Measurements from ENCODE around the gene ELMO1.

DNA sequence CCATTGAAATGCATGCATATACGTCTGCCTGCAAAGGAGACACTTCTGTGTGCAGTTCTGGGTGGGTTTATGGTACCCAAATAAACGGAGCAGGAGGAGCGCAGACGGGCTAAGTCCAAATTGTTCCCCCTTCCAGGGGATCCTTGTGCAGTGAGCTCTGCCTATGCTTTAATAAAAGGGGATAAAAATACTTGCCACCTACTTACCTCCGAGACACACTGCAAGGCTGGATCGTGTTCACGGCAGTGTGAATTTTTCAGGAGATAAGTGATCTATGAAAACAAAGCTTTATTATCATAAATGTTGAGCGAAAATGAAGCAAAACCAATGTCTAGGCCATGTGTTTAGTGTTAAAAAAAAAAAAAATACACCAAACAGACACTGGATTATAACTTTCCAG, 415.5 kb downstream of the ELMO1 start:
- no peak for TF ChIP-seq POLR2A (IDR thresholded peaks at IDR 0.05)
- TF ChIP-seq, protein P1, sequence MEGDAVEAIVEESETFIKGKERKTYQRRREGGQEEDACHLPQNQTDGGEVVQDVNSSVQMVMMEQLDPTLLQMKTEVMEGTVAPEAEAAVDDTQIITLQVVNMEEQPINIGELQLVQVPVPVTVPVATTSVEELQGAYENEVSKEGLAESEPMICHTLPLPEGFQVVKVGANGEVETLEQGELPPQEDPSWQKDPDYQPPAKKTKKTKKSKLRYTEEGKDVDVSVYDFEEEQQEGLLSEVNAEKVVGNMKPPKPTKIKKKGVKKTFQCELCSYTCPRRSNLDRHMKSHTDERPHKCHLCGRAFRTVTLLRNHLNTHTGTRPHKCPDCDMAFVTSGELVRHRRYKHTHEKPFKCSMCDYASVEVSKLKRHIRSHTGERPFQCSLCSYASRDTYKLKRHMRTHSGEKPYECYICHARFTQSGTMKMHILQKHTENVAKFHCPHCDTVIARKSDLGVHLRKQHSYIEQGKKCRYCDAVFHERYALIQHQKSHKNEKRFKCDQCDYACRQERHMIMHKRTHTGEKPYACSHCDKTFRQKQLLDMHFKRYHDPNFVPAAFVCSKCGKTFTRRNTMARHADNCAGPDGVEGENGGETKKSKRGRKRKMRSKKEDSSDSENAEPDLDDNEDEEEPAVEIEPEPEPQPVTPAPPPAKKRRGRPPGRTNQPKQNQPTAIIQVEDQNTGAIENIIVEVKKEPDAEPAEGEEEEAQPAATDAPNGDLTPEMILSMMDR (IDR thresholded peaks at IDR 0.05 in 8 of 11, conservative IDR thresholded peaks at IDR 0.05 in 3 of 11): no peak

All from spleen (tissue), 7 donors.